Hepatocyte (in vitro differentiated cells): ENCODE data around the gene ARHGAP21.

ENCODE experiments used
- EZH2 ChIP-seq: fragments of 200-600 bp; sonication (generic); IDR thresholded peaks from 2 replicates; pipeline ENCODE4 v1.6.1; 2016; ENCODE audit warnings: antibody characterized with exemption, mild to moderate bottlenecking, borderline replicate concordance
- EZH2phosphoT487 ChIP-seq: fragments of 200-600 bp; sonication (generic); IDR thresholded peaks from one replicate; pipeline ENCODE4 v1.6.1; 2018; ENCODE audit warnings: antibody characterized with exemption, mild to moderate bottlenecking, low read depth, moderate library complexity; ENCODE audit not compliant: unreplicated experiment, severe bottlenecking
- TF ChIP-seq, protein P1 (sequence below): fragments of 200-600 bp; sonication (generic); IDR thresholded peaks from 2 replicates; pipeline ENCODE4 v1.5.1; 2016; ENCODE audit warnings: antibody characterized with exemption, mild to moderate bottlenecking; ENCODE audit not compliant: poor library complexity

DNA sequence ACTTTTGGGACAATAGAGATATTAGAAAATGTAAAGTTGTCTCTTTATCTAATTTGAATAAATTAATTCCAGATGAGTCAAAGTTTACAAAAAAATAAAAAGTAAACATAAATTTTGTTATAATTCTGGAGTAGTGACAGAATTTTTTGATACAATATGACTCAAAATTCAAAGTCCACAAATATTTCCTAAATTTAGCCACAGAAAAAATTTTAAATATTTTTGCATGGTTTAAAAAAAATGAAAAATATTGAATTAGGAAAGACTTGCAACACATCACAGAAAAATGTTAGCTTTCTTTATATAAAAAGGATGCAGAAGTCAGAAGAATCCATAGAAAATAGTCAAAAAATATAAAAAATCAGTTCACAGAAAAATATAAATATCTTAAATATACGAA is 117.7 kb downstream of the ARHGAP21 start:
- TF ChIP-seq, protein P1, sequence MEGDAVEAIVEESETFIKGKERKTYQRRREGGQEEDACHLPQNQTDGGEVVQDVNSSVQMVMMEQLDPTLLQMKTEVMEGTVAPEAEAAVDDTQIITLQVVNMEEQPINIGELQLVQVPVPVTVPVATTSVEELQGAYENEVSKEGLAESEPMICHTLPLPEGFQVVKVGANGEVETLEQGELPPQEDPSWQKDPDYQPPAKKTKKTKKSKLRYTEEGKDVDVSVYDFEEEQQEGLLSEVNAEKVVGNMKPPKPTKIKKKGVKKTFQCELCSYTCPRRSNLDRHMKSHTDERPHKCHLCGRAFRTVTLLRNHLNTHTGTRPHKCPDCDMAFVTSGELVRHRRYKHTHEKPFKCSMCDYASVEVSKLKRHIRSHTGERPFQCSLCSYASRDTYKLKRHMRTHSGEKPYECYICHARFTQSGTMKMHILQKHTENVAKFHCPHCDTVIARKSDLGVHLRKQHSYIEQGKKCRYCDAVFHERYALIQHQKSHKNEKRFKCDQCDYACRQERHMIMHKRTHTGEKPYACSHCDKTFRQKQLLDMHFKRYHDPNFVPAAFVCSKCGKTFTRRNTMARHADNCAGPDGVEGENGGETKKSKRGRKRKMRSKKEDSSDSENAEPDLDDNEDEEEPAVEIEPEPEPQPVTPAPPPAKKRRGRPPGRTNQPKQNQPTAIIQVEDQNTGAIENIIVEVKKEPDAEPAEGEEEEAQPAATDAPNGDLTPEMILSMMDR: no peak
- TF ChIP-seq EZH2 (no peak), EZH2phosphoT487 (no peak)
